Measurements from ENCODE around the gene PSMC2. TPM values are rescaled to one million over a fixed set of nuclear protein-coding genes. Genes with fewer than 3 reads are reported as not detected.

PSMC2 gene
- total RNA-seq, 1 experiment from 2014 or later = 114 TPM

- BruUV-seq (replicated peaks) = no TSS peak
- Mint-ChIP-seq H3K4me3 (ENCODE audit: low read depth, unreplicated experiment) (no peak overlapping the region), H3K27me3 (ENCODE audit: unreplicated experiment) (no peaks in the 10 kb centered on the region), H3K27ac (ENCODE audit: unreplicated experiment) (no peak overlapping the region), H3K9me3 (ENCODE audit: low read depth, unreplicated experiment) (no peaks in the 10 kb centered on the region), H3K4me1 (ENCODE audit: low read depth, unreplicated experiment) (no peaks in the 10 kb centered on the region), H3K36me3 (ENCODE audit: insufficient read depth, unreplicated experiment) (peaks cover 40% of the 10 kb centered on the region)
- intact Hi-C loops (cut with micrococcal nuclease; ENCODE audit: unreplicated experiment) = no loop called here
- CTCF ChIA-PET = interaction anchor here (0.5 kb wide), 1 partner anchor 13 kb away, joined by 6 read pairs; no protein-coding TSS in a partner anchor
- TF ChIP-seq CTCF (IDR thresholded peaks at IDR 0.05; ENCODE audit: unreplicated experiment) = no peak
- DNase-seq = no peak
Observed at GRCh38 chr7:103307503-103308231, 39.8 kb upstream of the PSMC2 start.

GRCh38 chr7:103314852-103315251, 32.6 kb upstream of the PSMC2 start:
- H3K4me3 Mint-ChIP-seq (ENCODE audit: low read depth, unreplicated experiment) = no peak overlapping the region
- TF ChIP-seq CTCF (IDR thresholded peaks at IDR 0.05; ENCODE audit: unreplicated experiment) = no peak
- CTCF ChIA-PET = no interaction called here
- BruUV-seq (replicated peaks) = no TSS peak
- no peaks in the 10 kb centered on the region for H3K9me3 Mint-ChIP-seq (ENCODE audit: low read depth, unreplicated experiment)
- DNase-seq = no peak
- intact Hi-C loops (cut with micrococcal nuclease; ENCODE audit: unreplicated experiment) = no loop called here
- peaks cover 22% of the 10 kb centered on the region for H3K36me3 Mint-ChIP-seq (ENCODE audit: insufficient read depth, unreplicated experiment)
- no peak overlapping the region for H3K27ac Mint-ChIP-seq (ENCODE audit: unreplicated experiment)
- no peaks in the 10 kb centered on the region for H3K4me1 Mint-ChIP-seq (ENCODE audit: low read depth, unreplicated experiment)
- H3K27me3 Mint-ChIP-seq (ENCODE audit: unreplicated experiment) = no peaks in the 10 kb centered on the region

GRCh38 chr7:103316380-103316941, 31.0 kb upstream of the PSMC2 start:
- Mint-ChIP-seq H3K4me1 (ENCODE audit: low read depth, unreplicated experiment) (no peaks in the 10 kb centered on the region), H3K36me3 (ENCODE audit: insufficient read depth, unreplicated experiment) (peaks cover 17% of the 10 kb centered on the region), H3K9me3 (ENCODE audit: low read depth, unreplicated experiment) (no peaks in the 10 kb centered on the region), H3K27ac (ENCODE audit: unreplicated experiment) (no peak overlapping the region), H3K4me3 (ENCODE audit: low read depth, unreplicated experiment) (no peak overlapping the region), H3K27me3 (ENCODE audit: unreplicated experiment) (no peaks in the 10 kb centered on the region)
- TF ChIP-seq CTCF (IDR thresholded peaks at IDR 0.05; ENCODE audit: unreplicated experiment) = no peak
- no TSS peak for BruUV-seq (replicated peaks)
- no peak for DNase-seq
- CTCF ChIA-PET = no interaction called here
- intact Hi-C loops (cut with micrococcal nuclease; ENCODE audit: unreplicated experiment) = no loop called here

- peaks cover 22% of the 10 kb centered on the region for H3K36me3 Mint-ChIP-seq (ENCODE audit: insufficient read depth, unreplicated experiment)
- H3K27ac Mint-ChIP-seq (ENCODE audit: unreplicated experiment) = peak overlapping the region; percentile 16
Observed at GRCh38 chr7:103317009-103317408, 30.4 kb upstream of the PSMC2 start.

More at GRCh38 chr7:103317009-103317408, 30.4 kb upstream of the PSMC2 start:
- CTCF ChIA-PET = no interaction called here
- intact Hi-C loops (cut with micrococcal nuclease; ENCODE audit: unreplicated experiment) = no loop called here
- no peaks in the 10 kb centered on the region for H3K4me1 Mint-ChIP-seq (ENCODE audit: low read depth, unreplicated experiment)
- BruUV-seq (replicated peaks) = no TSS peak
- H3K27me3 Mint-ChIP-seq (ENCODE audit: unreplicated experiment) = no peaks in the 10 kb centered on the region
- TF ChIP-seq CTCF (IDR thresholded peaks at IDR 0.05; ENCODE audit: unreplicated experiment) = no peak
- H3K9me3 Mint-ChIP-seq (ENCODE audit: low read depth, unreplicated experiment) = no peaks in the 10 kb centered on the region
- no peak overlapping the region for H3K4me3 Mint-ChIP-seq (ENCODE audit: low read depth, unreplicated experiment)
- DNase-seq = no peak

Data from Calu3 (cell line).